ENCODE measurements around the gene OTUD1. TPM values are rescaled to one million over a fixed set of nuclear protein-coding genes. Genes with fewer than 3 reads are reported as not detected.

The OTUD1 gene
- total RNA-seq, 4 donors from 2014 or later = 6.8 to 19.9 (median 12.8) TPM

- Histone ChIP-seq H3K27ac (no peak overlapping the region), H3K4me3 (no peak overlapping the region), H3K4me1 (no peaks in the 10 kb centered on the region), H3K27me3 (no peaks in the 10 kb centered on the region), H3K36me3 (no peaks in the 10 kb centered on the region), H3K9me3 (no peaks in the 10 kb centered on the region)
- DNase-seq = no peak
- TF ChIP-seq POLR2A (IDR thresholded peaks at IDR 0.05) = no peak
- no peak for TF ChIP-seq CTCF (IDR thresholded peaks at IDR 0.05)
- intact Hi-C loops (cut with DNase I; ENCODE audit: low total_unique reads) = no loop called here
Observed at GRCh38 chr10:23404461-23404980, 34.4 kb upstream of the OTUD1 start.

GRCh38 chr10:23405540-23405939, 33.3 kb upstream of the OTUD1 start:
- H3K4me1 ChIP-seq = no peaks in the 10 kb centered on the region
- TF ChIP-seq CTCF (IDR thresholded peaks at IDR 0.05) (no peak), POLR2A (IDR thresholded peaks at IDR 0.05) (no peak)
- no peaks in the 10 kb centered on the region for H3K36me3 ChIP-seq
- intact Hi-C loops (cut with DNase I; ENCODE audit: low total_unique reads) = no loop called here
- H3K27me3 ChIP-seq = no peaks in the 10 kb centered on the region
- DNase-seq = no peak
- H3K27ac ChIP-seq = no peak overlapping the region
- no peaks in the 10 kb centered on the region for H3K9me3 ChIP-seq
- H3K4me3 ChIP-seq = no peak overlapping the region

- intact Hi-C loops (cut with DNase I; ENCODE audit: low total_unique reads) = no loop called here
- DNase-seq = no peak
- Histone ChIP-seq H3K36me3 (no peaks in the 10 kb centered on the region), H3K4me3 (no peak overlapping the region), H3K9me3 (no peaks in the 10 kb centered on the region), H3K27me3 (no peaks in the 10 kb centered on the region), H3K27ac (no peak overlapping the region), H3K4me1 (no peaks in the 10 kb centered on the region)
- TF ChIP-seq CTCF (IDR thresholded peaks at IDR 0.05) = no peak
- TF ChIP-seq POLR2A (IDR thresholded peaks at IDR 0.05) = no peak
Observed at GRCh38 chr10:23406409-23406808, 32.5 kb upstream of the OTUD1 start.

- TF ChIP-seq CTCF (IDR thresholded peaks at IDR 0.05) (no peak), POLR2A (IDR thresholded peaks at IDR 0.05) (no peak)
- Histone ChIP-seq H3K4me3 (no peak overlapping the region), H3K27me3 (no peaks in the 10 kb centered on the region), H3K36me3 (no peaks in the 10 kb centered on the region), H3K9me3 (no peaks in the 10 kb centered on the region), H3K4me1 (no peaks in the 10 kb centered on the region), H3K27ac (no peak overlapping the region)
- intact Hi-C loops (cut with DNase I; ENCODE audit: low total_unique reads) = no loop called here
- DNase-seq = no peak
Observed at GRCh38 chr10:23408330-23408976, 30.4 kb upstream of the OTUD1 start.

- DNase-seq = no peak
- no peak overlapping the region for H3K4me3 ChIP-seq
- intact Hi-C loops (cut with DNase I; ENCODE audit: low total_unique reads) = no loop called here
Observed at GRCh38 chr10:23412223-23412622, 26.7 kb upstream of the OTUD1 start.

More at GRCh38 chr10:23412223-23412622, 26.7 kb upstream of the OTUD1 start:
- Histone ChIP-seq H3K27ac (no peak overlapping the region), H3K4me1 (no peaks in the 10 kb centered on the region), H3K27me3 (no peaks in the 10 kb centered on the region), H3K36me3 (no peaks in the 10 kb centered on the region), H3K9me3 (no peaks in the 10 kb centered on the region)
- TF ChIP-seq CTCF (IDR thresholded peaks at IDR 0.05) (no peak), POLR2A (IDR thresholded peaks at IDR 0.05) (no peak)

Measured in uterus (tissue), 4 donors.